Fibroblast of mammary gland (primary cell): ENCODE results near the gene PDGFA.

Experiments used
- DNase-seq: peaks from one replicate; pipeline ENCODE4 v3.0.0-alpha.2; 2010; ENCODE audit warnings: low read depth
- H3K4me3 ChIP-seq: 2 replicates; pipeline ENCODE4 v1.5.1; 2011; ENCODE audit warnings: low read depth, mild to moderate bottlenecking, low read length, moderate library complexity; ENCODE audit not compliant: control insufficient read depth
- TF ChIP-seq, protein P1 (sequence below): conservative IDR thresholded peaks from 2 replicates; pipeline ENCODE4 v1.5.1; 2011; ENCODE audit warnings: low read depth, low read length, inconsistent platforms; ENCODE audit not compliant: control insufficient read depth, insufficient read depth

PDGFA gene

DNA sequence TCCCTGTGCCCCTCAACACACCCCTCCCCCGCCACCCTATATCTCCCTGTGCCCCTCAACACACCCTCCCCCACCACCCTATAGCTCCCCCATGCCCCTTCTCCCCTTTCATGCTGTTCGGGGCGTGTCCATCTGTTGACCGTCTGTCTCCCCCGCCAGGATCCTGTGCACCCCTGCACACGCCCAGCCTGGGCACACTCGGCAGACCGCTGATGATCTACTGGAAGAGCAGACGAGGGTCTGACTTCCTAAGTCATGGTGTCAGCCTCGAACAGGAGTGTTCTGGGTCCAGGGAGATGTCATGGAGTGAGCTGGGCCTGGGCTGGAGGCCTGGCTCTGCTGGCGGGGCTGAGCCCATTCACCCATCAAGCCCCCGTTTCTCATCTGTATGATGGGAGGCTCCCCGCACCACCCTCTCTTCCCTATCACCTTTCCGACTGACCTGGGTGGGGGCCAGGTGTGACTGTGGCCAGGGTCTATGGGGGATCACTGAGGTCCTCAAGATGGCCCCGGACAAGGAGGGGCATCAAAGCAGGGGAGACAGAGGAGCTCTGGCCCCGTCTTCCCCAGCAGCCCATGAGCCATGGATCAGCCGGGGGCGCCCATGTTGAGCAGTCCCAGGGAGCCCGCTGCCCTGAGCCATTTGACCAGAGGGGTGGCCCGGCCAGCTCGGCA lies 48.3 kb downstream of the PDGFA start:
- H3K4me3 ChIP-seq: no peak overlapping the region
- TF ChIP-seq, protein P1, sequence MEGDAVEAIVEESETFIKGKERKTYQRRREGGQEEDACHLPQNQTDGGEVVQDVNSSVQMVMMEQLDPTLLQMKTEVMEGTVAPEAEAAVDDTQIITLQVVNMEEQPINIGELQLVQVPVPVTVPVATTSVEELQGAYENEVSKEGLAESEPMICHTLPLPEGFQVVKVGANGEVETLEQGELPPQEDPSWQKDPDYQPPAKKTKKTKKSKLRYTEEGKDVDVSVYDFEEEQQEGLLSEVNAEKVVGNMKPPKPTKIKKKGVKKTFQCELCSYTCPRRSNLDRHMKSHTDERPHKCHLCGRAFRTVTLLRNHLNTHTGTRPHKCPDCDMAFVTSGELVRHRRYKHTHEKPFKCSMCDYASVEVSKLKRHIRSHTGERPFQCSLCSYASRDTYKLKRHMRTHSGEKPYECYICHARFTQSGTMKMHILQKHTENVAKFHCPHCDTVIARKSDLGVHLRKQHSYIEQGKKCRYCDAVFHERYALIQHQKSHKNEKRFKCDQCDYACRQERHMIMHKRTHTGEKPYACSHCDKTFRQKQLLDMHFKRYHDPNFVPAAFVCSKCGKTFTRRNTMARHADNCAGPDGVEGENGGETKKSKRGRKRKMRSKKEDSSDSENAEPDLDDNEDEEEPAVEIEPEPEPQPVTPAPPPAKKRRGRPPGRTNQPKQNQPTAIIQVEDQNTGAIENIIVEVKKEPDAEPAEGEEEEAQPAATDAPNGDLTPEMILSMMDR: no peak
- DNase-seq: no peak

DNA sequence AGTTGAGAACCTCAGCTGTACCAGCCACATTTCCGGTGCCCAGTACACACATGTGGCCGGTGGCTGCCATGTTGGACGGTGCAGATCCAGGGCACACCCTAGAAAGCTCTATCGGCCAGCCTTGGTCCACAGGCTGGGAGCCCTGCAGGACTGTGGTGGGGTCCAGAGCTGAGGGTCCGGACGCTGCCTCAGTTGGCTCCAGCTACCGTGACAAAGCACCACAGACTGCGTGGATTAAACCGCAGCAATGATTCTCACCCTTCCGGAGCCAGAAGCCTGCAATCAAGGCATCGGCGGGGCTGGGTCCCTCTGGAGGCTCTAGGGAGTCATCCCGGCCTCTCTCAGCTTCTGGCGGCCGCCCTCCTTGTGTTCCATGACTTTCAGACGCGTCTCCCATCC lies 50.1 kb downstream of the PDGFA start:
- H3K4me3 ChIP-seq: no peak overlapping the region
- DNase-seq: no peak
- TF ChIP-seq, protein P1: no peak

DNA sequence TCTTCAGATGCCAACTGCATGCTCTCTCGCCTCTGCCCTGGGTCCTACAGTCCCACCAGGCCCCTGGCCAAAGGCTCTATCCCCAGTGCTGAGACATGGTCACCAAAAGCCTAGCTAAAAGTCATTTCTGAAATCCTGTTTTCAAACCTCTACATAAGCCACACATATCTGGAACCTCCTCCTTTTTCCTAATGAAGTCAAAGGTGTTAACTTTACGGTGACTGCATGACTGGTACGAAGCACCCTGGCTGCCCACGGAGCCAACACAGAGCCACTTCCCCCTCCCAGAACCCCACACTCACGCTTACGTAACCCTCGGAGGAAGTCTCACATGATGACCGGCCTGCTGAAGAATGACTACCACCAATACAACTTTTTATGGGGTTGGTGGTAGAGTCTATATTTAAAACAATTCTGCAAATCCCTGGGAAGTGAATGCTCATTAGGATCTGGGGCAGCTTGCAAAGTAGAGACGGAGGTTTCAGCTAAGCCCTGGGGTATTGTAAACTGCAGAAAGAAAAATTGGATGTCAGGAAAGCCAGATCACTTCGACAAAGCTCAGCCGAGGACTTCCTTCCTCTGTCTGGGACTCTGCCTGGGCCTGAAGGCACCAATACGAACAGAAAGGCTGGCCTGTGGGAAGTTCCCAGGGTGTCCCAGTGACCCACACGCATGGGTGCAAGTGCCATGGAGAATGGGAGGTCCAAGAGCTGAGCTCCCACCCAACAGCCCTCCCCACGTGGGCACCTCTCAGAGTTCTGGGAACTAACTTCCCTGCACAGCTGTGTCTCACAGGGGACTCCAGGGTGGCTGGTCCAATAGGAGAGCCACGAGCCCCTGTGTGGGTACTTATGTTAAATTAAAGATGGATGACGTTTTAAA lies 50.7 kb downstream of the PDGFA start:
- TF ChIP-seq, protein P1: no peak
- no peak for DNase-seq
- no peak overlapping the region for H3K4me3 ChIP-seq

DNA sequence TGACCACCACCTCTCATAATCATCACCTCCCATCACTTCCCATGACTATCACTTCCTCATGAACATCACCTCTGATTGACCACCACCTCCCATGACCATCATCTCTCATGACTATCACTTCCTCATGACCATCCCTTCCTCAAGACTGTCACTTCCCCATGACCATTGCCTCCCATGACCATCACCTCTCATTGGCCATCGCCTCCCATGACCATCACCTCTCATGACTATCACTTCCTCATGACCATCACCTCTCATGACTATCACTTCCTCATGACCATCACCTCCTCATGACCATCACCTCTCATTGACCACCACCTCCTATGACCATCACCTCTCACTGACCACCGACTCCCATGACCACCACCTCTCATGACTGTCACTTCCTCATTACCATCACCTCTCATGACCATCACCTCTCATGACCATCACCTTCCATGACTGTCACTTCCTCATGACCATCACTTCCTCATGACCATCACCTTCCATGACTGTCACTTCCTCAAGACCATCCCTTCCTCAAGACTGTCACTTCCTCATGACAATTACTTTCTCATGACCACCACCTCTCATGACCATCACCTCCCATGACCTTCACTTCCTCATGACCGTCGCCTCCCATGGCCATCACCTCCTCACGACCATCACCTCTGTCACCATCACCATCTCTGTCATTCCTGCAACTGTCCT lies 51.6 kb downstream of the PDGFA start:
- TF ChIP-seq, protein P1: no peak
- no peak for DNase-seq

DNA sequence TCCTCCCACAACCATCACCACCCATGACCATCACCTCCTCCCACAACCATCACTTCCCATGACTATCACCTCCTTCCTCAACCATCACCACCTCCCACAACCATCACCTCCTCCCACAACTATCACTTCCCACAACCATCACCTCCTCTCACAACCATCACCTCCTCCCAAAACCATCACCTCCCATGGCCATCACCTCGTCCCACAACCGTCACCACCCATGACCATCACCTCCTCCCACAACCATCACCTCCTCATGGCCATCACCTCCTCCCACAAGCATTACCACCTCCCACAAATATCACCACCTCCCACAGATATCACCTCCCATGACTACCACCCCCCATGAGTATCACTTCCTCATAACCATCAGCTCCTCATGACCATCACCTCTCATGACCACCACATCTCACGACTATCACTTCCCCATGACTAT lies 52.2 kb downstream of the PDGFA start:
- TF ChIP-seq, protein P1: no peak
- H3K4me3 ChIP-seq: no peak overlapping the region
- no peak for DNase-seq

More for the DNA sequence above, 51.6 kb downstream of the PDGFA start:
- no peak overlapping the region for H3K4me3 ChIP-seq

DNA sequence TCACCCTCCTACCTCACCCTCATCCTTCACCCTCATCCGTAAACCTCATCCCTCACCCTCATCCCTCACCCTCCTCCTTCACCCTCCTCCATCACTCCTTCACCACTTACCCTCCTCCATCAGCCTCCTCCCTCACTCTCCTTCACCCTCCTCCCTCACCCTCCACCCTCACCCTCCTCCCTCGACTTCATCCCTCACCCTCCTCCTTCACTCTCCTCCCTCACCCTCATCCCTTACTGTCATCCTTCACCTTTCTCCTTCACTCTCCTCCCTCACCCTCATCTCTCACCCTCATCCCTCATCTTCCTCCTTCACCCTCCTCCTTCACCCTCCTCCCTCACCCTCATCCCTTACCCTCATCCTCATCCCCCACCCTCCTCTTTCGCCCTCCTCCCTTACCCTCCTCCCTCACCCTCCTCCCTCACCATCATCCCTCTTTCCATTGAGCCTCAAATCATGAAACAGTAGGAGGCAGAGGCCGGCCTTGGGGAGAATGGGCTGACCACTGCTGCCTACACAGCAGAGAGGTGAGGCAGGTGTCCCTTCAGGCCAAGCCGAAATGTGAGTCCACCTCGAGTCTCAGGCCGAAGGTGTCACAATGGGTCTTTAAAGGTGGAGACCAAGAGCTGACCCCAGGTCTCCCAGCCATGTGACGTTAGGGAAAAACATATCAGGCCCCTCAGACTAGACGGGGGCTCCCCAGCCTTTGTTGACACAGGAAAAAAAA lies 53.0 kb downstream of the PDGFA start:
- H3K4me3 ChIP-seq: no peak overlapping the region
- DNase-seq: no peak
- TF ChIP-seq, protein P1: no peak
